Endodermal cell (in vitro differentiated cells): Measurements from ENCODE around the gene ATP5F1E. TPM values are rescaled to one million over a fixed set of nuclear protein-coding genes. Genes with fewer than 3 reads are reported as not detected.

Experiments
- DNase-seq: peaks from one replicate; pipeline ENCODE4 v3.0.0-alpha.2; 2017
- H3K27ac ChIP-seq: 2 replicates; pipeline ENCODE4 v1.5.1; 2013; ENCODE audit warnings: mild to moderate bottlenecking, low read depth, low read length, moderate library complexity
- H3K27me3 ChIP-seq: 2 replicates; pipeline ENCODE4 v1.6.1; 2013; ENCODE audit warnings: mild to moderate bottlenecking, low read length, moderate library complexity; ENCODE audit not compliant: insufficient read depth, control insufficient read depth, poor library complexity, severe bottlenecking
- H3K36me3 ChIP-seq: 2 replicates; pipeline ENCODE4 v1.7.0; 2013; ENCODE audit warnings: mild to moderate bottlenecking, low read length, moderate library complexity; ENCODE audit not compliant: control insufficient read depth, insufficient read depth
- H3K4me1 ChIP-seq: one replicate; pipeline ENCODE4 v1.7.0; 2013; ENCODE audit warnings: low read length; ENCODE audit not compliant: control insufficient read depth, insufficient read depth
- H3K4me3 ChIP-seq: 2 replicates; pipeline ENCODE4 v1.5.1; 2013; ENCODE audit warnings: mild to moderate bottlenecking, low read length, moderate library complexity
- H3K9ac ChIP-seq: 2 replicates; pipeline ENCODE4 v1.6.1; 2013; ENCODE audit warnings: mild to moderate bottlenecking, low read length, moderate library complexity; ENCODE audit not compliant: poor library complexity, severe bottlenecking; ENCODE audit errors: extremely low read depth
- H3K9me3 ChIP-seq: 2 replicates; pipeline ENCODE4 v1.6.1; 2013; ENCODE audit warnings: mild to moderate bottlenecking, low read length, moderate library complexity; ENCODE audit not compliant: control insufficient read depth
- H3K27ac Mint-ChIP-seq: 2 replicates; pipeline ENCODE4 v1.8.0; 2020; ENCODE audit warnings: mixed read lengths
- H3K27me3 Mint-ChIP-seq: 2 replicates; pipeline ENCODE4 v1.8.0; 2021; ENCODE audit warnings: mild to moderate bottlenecking, mixed read lengths; ENCODE audit not compliant: insufficient read depth
- H3K36me3 Mint-ChIP-seq: 2 replicates; pipeline ENCODE4 v1.8.0; 2020; ENCODE audit warnings: low read depth, mixed read lengths
- H3K4me1 Mint-ChIP-seq: 2 replicates; pipeline ENCODE4 v1.8.0; 2020; ENCODE audit warnings: mixed read lengths
- H3K4me3 Mint-ChIP-seq: 2 replicates; pipeline ENCODE4 v1.8.0; 2020; ENCODE audit warnings: mild to moderate bottlenecking, moderate library complexity, mixed read lengths
- H3K9me3 Mint-ChIP-seq: 2 replicates; pipeline ENCODE4 v1.8.0; 2020; ENCODE audit warnings: mild to moderate bottlenecking, mixed read lengths
- CTCF ChIP-seq: fragments of 200-600 bp; sonication (generic); conservative IDR thresholded peaks from 2 replicates; pipeline ENCODE4 v1.5.0; 2021; ENCODE audit warnings: antibody characterized with exemption, mild to moderate bottlenecking
- WGBS, 2 experiments: methylation state at CpG; one replicate each; pipeline versions ENCODE4 v1.1.5 to v1.1.7; 2013; ENCODE audit warnings: missing lambda C conversion rate in 2 of 2, mixed read lengths in 1 of 2; ENCODE audit not compliant: insufficient coverage in 1 of 2, insufficient read length in 1 of 2; 5-methylcytosine and 5-hydroxymethylcytosine counted together
- total RNA-seq, 2 donors: library from RNA; stranded (reverse); fragmentation: NEBNext Ultra II Directional in 1 of 2; extraction: Animal tissue kit (Norgen Biotek cat#: 25700) in 1 of 2; gene quantifications; 2 replicates in 1 of 2; 3 replicates in 1 of 2; pipeline ENCODE4 v1.2.1, GENCODE V29; 2021

ATP5F1E gene
- total RNA-seq, 2 donors from 2014 or later: 52.6 to 62.6 TPM

DNA sequence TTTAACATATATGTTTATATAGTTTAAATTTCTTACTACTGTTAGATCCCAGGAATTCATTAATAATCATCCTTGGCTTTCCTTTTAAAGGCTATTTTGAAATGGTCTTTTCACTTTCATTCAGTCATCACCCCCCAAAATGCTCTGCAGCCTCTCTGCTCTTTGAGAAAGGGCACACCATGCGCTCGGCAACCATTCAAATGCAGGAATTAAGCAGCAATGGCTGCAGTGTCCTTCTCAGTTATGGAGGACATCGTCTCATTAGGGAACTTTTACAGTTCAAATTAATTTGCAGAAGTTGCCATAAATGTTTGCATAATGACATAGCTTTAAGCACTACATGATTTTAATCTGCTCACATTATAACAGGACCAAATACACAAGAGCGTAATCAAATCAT is 6.6 kb downstream of the ATP5F1E start:
- Mint-ChIP-seq H3K9me3 (no peaks in the 10 kb centered on the region), H3K27me3 (peaks cover 59% of the 10 kb centered on the region), H3K4me1 (peaks cover 29% of the 10 kb centered on the region), H3K27ac (no peak overlapping the region), H3K36me3 (peaks cover 75% of the 10 kb centered on the region), H3K4me3 (no peak overlapping the region)
- peaks cover 3% of the 10 kb centered on the region for H3K4me1 ChIP-seq
- H3K9me3 ChIP-seq: no peaks in the 10 kb centered on the region
- no peak for TF ChIP-seq CTCF
- no peak overlapping the region for H3K27ac ChIP-seq
- DNase-seq: no peak
- H3K27me3 ChIP-seq: no peaks in the 10 kb centered on the region
- H3K9ac ChIP-seq: no peak overlapping the region
- 62 to 88% methylated on average over 3 to 4 of the region's 4 CpGs for WGBS, 2 experiments
- peaks cover 73% of the 10 kb centered on the region for H3K36me3 ChIP-seq
- H3K4me3 ChIP-seq: no peak overlapping the region

DNA sequence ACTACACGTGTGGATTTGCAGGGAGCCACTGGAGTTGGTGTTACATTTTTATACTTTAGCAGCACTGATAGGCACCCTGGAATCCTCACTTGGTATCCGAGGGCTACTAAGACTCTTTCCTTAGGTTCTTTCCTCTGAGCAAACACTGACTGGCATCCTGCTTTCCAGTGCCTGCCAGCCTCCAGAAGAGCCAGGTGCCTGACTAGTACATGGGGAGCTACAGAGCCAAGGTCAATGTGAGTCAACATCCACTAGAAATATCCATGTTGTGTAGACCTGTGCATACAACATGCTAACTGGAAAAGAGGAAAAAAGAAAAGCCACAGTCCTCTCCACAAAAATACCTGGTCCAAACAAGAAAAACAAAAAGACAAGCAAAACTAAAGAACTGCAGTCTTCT is 7.0 kb downstream of the ATP5F1E start:
- DNase-seq: no peak
- H3K4me3 ChIP-seq: no peak overlapping the region
- H3K9ac ChIP-seq: no peak overlapping the region
- H3K27ac ChIP-seq: no peak overlapping the region
- Mint-ChIP-seq H3K4me1 (peaks cover 29% of the 10 kb centered on the region), H3K36me3 (peaks cover 71% of the 10 kb centered on the region), H3K27me3 (peaks cover 57% of the 10 kb centered on the region), H3K27ac (no peak overlapping the region), H3K9me3 (no peaks in the 10 kb centered on the region), H3K4me3 (no peak overlapping the region)
- WGBS, 2 experiments: 84 to 100% methylated on average over 2 of the region's 2 CpGs
- H3K4me1 ChIP-seq: peaks cover 3% of the 10 kb centered on the region
- H3K27me3 ChIP-seq: no peaks in the 10 kb centered on the region
- no peaks in the 10 kb centered on the region for H3K9me3 ChIP-seq
- TF ChIP-seq CTCF: no peak
- H3K36me3 ChIP-seq: peaks cover 69% of the 10 kb centered on the region

- peaks cover 60% of the 10 kb centered on the region for H3K36me3 ChIP-seq
- no peak overlapping the region for H3K27ac ChIP-seq
- no peak overlapping the region for H3K4me3 ChIP-seq
- no peaks in the 10 kb centered on the region for H3K9me3 ChIP-seq
- Mint-ChIP-seq H3K9me3 (no peaks in the 10 kb centered on the region), H3K4me3 (no peak overlapping the region), H3K27ac (no peak overlapping the region), H3K4me1 (peaks cover 20% of the 10 kb centered on the region), H3K27me3 (peaks cover 50% of the 10 kb centered on the region), H3K36me3 (peaks cover 63% of the 10 kb centered on the region)
- WGBS, 2 experiments: 96% methylated on average over 24 of the region's 24 CpGs
- DNase-seq: no peak
- H3K9ac ChIP-seq: no peak overlapping the region
- no peak for TF ChIP-seq CTCF
- no peaks in the 10 kb centered on the region for H3K27me3 ChIP-seq
- peaks cover 3% of the 10 kb centered on the region for H3K4me1 ChIP-seq
Observed at GRCh38 chr20:59024111-59024530, 8.0 kb downstream of the ATP5F1E start.
